HG02970 (cell line): ENCODE data around the gene TMPRSS3.

Source experiments
- ATAC-seq: cut with Tn5 transposase; IDR thresholded peaks from one replicate; pipeline ENCODE4 v1.9.1; 2021; ENCODE audit warnings: mild to moderate bottlenecking, moderate library complexity, moderate number of reproducible peaks; ENCODE audit not compliant: unreplicated experiment, low FRiP score

The TMPRSS3 gene

DNA sequence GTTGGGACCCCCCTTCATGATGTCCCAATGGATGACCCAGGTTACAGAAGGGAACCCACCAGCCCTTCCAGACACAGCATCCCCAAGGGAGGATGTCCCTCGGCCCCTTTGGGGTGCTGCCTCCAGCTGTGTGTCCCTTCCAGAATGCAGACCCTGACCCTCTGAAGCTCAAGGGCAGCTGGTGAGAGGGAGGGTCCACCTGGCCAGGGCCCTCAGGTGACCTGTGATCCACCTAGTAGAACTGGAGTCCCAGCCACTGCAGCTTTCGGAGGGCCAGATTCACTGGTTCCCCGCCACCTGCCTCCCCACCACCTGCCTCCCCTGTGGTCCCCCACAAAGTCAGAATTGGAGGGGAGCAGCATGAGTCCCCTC lies 19.9 kb downstream of the TMPRSS3 start:
- no peak for ATAC-seq

DNA sequence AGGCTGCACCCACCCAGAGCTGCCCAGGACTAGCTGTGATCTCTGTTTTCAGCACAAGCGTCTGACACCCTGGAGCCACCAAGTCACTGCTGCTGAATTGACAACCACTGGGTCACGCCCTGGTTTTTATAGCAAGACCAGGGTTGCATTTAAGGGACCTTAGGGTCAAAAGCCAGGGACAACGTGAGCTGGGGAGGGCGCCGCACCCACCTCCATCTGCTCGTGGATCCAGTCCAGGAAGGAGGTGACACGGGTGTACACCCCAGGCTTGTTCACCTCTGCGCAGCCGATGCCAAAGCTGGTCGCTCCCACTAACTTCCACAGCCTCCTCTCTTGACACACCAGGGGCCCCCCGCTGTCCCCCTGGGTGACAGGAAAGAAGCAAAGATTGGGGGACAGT lies 20.3 kb downstream of the TMPRSS3 start:
- no peak for ATAC-seq

DNA sequence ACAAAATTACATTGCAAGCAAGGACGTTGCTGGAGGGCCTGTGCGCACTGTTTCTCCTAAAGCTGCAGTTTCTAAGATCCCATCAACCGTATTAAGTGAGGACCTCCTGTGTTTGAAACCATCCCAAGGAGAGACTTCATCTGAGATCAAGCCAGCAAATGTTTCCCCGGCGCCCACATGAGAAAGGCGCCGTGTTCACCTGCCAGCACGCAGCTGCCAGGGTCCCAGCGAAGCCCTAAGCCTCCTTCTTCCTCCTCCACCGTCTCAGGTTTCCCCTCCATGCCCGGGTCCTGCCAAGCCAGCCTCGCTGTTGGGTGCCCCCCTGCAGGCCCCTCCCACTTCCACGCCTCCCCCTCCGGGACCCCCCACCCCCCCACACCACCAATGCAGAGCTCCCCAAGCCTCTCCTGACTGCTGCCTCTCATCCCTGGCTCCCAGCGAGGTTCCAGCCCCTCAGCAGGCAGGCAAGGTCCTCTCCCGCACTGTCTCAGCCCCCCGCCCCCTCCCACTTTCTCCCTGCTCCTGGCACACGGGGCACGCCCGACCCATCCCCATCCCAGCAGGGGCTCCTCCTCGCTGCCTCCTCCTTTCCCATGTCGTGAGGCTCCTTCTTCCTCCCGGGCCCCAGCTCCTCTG lies 20.9 kb downstream of the TMPRSS3 start:
- ATAC-seq: no peak

DNA sequence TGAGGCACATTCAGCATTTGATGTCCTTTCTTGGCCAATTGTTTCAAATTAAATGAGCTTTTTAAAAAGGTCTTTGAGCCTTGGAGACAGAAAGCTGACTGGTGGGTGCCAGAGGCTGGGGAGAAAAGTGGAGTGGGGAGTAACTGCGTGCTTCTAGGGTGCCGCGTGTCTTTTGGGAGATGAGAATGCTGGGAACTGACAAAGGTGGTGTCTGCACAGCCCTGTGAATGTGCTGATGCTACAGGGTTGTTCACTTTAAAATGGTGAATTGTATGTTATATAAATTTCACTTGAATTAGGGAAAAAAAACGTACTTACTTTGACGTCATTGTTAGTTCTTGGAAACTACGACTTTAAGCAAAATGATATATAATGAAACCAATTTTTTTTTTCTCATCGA lies 21.4 kb downstream of the TMPRSS3 start:
- no peak for ATAC-seq

DNA sequence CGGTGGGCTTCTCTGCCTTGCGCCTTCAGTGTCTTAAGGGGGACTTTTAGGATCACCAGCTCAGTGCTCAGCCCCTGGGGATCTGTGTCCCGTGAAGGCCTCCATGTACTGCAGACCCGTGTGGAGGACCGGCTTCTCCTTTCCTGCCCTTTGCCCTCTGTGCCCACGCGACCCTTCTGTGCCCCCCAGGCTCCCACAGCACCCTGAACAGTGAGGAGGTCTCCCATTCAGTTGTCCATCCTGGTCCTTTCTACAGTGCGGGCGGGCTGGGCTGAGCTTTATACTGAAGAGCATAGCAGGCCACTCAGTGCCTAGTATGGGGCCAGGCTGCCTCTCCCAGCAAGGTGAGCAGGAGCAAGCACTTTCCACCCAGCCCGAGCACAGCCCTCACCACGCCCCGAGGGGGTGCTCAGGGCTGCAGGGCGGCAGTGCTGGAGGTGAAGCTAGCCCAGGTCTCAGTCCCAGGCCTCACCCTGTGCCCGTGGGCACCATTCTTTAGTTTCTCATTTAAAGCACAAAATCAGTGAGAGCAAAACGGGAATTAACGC lies 21.9 kb downstream of the TMPRSS3 start:
- no peak for ATAC-seq

DNA sequence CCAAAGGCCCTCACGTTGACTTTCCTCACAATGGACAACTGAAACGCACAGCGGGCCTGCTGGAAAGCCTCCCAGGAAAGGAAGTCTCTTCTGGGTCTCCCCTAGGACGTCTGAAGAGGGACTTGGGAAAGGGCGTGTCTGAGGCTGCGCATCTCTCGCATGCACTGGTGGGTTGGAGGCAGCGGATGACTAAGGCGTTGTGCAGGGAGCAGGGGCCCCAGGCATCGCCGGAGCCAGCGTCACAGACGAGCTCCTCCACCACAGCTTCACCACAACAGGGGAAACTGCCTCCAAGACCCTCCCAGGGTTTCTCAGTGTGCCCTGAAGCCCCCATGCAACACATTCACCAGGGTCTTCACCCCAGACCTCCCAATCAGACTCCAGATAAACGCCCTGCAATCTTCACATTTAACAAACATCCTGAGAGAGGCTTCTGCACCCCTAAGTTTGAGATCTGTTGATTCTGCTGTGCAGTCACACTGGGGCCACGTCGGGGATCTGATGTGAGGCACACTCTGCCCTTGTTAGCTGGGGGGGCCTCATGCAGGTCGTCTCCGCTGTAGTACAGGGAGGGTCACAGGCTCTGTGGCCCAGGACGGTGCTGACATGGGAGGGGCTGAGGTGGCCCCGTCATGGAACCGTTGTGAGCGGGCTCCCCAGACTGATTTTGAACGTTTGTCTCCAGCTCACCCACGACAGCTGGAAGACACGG lies 22.5 kb downstream of the TMPRSS3 start:
- no peak for ATAC-seq

DNA sequence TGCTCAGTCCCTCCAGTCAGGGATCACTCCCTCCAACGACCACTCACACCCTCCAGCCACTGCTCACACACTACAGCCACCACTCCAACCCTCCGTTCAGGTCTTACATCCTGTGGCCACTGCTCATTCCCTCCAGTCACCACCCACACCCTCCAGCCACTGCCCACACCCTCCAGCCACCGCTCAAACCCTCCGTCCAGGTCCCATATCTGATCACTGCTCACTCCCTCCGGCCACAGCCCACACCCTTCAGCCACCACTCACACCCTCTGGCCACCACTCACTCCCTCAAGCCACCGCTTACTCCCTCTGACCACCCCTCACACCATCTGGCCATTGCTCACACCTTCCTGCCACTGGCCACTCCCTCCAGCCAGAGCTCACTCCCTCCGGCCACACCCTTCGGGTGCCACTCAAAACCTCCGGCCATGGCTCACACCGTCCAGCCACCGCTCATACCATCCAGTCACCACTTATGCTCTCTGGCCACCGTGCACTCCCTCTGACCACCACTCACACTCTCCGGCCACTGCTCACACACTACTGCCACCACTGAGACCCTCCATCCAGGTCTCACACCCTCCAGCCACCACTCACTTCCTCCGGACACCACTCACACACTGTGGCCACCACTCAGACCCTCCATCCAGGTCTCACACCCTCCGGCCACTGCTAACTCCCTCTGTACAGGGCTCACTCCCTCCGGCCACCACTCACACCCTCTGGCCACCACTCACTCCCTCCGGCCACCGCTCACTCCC lies 24.8 kb downstream of the TMPRSS3 start:
- no peak for ATAC-seq

DNA sequence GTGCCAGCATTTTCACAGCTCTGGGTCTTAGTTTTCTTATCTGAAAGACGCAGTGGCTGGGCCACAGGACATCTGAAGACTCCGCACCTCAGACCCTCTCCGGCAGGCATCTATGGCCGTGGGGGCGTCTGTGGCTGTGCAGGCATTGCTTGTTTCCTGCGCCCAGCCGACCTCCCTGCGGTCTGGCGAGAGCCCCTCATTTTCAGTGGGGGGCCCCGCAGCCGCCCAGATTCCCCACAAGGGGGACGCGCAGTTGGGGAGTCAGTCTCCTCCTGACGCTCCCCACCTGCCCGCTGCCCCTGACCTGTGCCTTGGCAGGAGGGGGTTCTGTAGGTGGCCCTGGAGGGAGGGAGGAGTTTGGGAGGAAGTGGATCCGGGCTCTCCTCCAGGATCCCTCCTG lies 26.0 kb downstream of the TMPRSS3 start:
- ATAC-seq: no peak

DNA sequence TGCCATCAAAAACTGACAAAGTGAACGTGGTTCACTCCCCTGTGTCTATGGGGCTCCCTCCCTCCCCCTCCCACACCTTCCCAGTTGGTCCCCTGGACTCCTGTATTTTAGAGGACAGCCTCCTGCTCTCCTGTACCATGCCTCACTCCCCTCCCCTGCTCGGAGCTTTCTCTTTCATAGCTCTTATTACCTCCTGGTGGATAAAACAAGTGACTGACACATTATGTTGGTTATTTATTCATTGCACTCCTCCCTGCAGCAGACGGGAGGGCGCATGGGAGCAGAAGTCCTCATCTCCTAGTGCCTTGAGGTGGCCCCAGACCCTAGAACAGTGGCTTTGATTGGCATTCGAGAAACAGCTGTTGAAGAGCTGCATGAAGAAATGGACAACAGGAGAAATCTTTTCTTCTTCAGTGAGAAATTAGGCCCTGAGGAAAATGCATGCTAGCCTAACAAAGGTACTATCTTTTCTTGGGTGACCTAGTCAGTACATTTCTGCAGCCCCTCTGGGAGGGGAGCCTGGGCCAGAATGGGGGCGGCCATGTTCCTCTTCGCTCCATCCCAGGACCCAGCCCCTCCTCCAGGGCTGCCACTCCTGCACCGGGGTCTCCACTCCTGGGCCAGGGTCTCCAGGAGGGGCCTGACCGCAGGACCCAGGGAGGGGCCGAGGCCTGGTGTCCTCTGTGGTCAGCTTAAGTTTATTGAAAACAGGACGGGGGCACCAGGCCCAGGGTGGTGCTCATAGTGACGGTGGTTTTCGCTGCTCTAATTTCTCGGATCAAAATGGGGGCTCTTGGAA lies 28.3 kb downstream of the TMPRSS3 start:
- ATAC-seq: no peak

DNA sequence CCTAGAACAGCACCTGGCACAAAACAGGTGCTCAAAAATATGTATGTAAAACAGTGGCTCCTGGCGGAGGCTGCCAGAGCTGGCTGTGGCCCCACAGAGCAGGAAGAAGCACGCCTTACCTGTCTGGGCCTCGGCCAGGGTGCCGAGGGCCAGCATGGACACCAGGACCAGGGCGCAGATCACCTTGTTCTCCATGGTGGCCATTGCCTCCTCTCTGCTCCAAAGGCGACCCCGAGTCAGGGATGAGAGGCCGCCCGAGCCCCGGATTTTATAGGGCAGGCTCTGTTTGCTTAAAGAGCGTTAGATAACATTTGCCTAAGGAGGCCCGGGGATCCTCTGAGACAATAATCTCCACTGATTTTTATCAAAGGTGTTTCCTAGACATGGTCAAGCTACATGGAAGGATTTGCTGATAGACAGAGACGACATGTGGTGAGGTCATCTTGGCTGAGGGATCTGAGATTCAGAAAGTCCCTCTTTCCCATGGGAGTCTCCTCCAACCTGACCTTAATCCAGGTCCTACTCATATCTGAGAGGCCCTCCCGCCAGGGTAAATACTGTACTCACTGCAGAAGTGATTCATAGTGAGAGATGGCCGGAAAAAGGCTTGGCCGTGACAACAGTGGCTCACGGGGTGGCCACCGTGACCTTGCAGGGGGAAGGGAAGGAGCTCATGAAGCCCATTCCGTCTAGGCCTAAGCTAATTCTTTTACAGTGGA lies 29.4 kb downstream of the TMPRSS3 start, which contains the start of gene TFF1:
Gene TFF1, minus strand, starts transcription at position 244 of the 719 bp plus-strand sequence. Its CDS starts 40 bp downstream, at position 204.
- ATAC-seq: no peak

DNA sequence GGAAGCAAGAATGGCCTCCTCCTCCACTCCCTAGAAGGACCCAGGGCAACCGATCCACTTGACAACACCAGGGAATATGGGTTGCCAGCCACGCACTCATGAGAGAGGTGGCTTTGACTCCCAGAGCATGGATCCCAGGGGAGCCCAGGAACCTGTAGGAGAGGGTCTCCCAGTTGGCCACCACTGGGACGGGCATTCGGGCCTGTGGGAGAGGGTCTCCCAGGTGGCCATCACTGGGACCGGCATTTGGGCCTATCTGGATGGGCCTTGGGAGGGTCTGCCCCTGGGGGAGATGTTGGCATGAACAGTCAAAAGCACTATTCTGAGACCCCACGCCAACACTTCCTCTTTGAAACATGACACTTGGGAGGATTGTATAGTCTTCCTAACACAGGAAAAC lies 30.1 kb downstream of the TMPRSS3 start:
- ATAC-seq: no peak

DNA sequence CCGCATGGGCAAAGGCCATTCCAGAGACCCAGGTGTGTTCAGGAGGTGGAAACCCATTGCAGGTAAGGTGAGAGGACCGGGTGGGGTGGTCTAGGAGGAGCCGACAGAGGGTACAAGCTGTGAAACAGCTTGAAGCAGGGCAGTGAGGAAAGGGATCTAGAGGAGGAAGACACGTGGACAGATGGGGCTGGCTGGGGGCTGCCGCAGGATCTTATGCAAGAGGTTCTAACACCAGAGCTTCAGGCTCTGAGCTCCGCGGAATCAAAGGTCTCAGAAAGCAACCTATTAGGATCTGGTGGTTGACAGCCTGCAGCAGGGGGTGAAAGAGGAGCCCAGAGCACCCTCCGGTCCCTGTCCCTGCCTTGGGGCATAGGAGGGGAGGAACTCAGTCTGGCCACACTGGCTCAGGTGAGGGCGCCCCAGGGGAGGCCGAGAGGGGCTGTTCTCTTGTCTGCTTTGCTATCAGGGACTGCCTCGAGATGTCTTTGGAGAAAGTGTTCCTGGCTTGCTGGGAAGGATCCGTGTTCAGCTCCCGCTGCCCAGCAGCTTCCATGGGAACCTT lies 31.5 kb downstream of the TMPRSS3 start:
- ATAC-seq: no peak

DNA sequence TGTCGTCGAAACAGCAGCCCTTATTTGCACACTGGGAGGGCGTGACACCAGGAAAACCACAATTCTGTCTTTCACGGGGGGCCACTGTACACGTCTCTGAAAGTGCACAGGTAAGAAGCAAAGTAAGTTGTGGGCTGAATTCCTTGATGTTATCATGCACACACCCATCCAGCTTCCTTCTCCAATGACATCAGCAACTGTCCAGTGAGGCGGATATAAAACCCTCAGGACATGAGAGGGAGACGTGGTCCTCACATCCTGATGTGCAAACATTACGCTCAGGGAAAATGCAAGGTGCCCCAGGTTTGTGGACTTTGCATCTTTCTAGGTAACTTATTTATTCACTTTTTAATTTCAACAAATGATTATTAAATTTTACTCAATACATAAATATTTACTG lies 32.5 kb downstream of the TMPRSS3 start:
- ATAC-seq: no peak

DNA sequence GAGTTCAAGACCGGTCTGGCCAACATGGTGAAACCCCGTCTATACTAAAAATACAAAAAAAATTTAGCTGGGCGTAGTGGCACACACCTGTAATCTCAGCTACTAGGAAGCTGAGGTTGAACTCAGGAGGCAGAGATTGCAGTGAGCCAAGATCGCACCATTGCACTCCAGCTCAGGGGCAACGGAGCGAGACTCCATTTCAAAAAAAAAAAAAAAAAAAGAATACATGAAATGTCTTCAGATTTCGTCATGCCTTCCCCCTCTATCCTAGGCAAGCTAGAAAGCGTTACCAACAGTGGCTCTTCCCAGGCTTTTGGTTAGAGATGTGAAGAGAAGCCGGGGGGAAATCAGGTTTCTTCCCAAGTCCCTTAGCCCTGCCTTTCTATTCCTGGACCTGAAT lies 33.2 kb downstream of the TMPRSS3 start:
- ATAC-seq: no peak

DNA sequence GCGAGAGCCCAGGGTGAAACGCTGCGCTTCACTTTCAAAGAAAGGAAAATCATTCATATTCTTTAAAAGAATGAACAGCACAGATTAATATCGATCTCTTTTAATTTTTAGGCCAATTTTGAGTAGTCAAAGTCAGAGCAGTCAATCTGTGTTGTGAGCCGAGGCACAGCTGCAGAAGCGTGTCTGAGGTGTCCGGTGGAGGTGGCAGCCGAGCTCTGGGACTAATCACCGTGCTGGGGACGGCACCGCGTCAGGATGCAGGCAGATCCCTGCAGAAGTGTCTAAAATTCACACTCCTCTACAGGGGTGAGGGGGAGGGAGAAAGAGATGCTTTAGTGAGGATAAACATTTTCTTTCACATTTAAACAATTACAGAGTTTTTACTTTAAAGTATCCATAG lies 33.7 kb downstream of the TMPRSS3 start:
- no peak for ATAC-seq

DNA sequence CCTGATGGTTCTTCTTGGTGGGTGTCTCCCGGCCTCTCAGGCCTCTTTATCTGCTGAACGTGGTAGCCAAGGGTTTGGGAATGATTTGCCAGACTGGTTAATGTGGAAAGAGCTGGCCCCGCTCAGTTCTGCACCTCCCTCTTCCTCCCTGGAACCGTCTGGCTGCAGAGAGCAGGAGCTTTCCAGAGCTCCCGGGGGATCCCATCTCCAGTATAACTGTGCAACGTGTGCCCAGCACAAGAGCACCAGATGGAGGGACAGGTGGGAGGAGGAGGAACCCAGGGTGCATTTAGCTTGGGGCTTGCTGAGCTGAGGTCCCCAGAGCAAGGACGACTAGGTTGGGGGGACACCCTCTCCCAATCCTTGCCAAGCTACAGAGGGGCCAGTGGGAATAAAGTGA lies 34.6 kb downstream of the TMPRSS3 start:
- no peak for ATAC-seq

DNA sequence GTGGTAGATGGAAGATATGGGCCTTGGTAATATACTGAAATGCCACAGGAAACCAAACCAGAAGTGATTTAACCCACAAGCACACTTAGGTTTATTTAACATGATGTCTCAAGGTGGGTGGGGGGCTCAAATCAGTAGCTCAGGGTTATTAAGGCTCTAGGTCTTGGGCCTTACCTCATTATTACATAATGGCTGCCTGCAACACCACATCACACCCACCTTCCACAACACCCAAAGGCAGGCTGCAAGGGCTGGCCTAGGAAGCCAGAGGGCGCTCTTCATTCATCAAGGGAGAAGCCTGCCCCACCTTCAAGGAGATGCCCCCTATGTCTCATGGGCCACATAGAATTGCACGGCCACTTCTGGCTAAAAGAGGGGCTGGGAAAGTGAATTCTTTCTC lies 35.5 kb downstream of the TMPRSS3 start:
- ATAC-seq: no peak

DNA sequence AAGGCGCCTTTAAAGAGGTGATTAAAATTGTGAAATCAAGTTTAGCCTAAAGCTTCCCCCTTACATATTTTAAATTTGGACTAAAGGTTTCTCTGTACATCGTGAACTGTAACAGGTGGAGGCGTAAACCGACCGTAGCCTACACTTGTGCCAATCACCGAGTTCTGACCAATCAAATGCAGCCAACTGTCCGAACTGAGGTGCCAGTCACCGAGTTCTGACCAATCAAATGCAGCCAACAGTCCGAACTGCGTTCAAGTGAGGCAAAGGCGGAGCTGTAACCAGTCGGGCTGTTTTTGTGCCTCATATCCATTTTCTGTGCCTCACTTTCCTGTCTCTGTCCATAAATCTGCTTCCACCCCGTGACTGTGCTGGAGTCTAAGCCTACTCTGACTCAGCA lies 36.9 kb downstream of the TMPRSS3 start:
- ATAC-seq: no peak

DNA sequence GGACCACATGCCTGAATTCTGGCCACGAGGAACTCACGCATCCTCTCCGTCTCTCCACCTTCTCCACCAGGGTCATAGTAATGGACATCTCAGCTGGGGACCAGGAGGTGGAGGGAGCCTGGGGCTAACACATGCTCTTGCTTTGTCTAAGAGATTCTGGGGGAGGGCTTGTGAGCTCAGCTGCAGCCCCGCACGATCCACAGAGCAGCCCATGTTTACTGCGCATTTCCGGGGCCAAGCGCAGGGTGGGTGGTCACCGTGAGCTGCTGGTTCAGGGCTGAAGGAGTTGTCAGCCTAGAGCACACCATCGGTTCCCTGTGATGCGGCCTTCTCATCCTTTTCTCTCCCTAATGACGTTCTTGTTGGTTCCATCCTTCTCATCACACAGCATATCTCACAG lies 37.6 kb downstream of the TMPRSS3 start:
- ATAC-seq: no peak

DNA sequence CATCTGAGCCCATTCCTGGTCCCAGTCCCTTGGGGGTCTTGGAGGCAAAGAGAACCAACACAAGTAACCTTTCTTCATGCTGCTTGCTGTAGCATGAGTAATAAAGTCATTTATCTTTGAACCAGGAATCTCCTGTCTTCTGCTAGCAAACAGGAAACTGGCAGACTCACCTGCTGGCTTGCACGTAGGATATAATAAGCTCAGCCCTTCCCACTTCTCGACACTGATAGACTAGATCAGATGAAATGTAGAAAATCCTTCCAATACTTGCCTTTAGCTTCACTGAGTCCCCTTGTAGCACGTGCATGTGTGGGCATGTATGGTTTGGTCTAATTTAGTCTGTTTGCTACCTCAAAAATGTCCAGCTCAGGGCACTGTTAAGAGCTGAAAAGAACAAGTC lies 38.5 kb downstream of the TMPRSS3 start:
- no peak for ATAC-seq
